Right ventricle myocardium inferior (tissue), 1 donor: ENCODE measurements around the gene RHO. TPM values are rescaled to one million over a fixed set of nuclear protein-coding genes. Genes with fewer than 3 reads are reported as not detected.
A peak's percentile ranks its signal among the peaks of the same experiment; 100 is the strongest.

Source experiments
- ATAC-seq: fragments of 200-7000 bp; cut with Tn5 transposase; one replicate; pipeline ENCODE4 v1.9.1; 2020; ENCODE audit warnings: mild to moderate bottlenecking, moderate library complexity
- DNase-seq: peaks from one replicate; pipeline ENCODE4 v3.0.0; 2021; ENCODE audit errors: missing footprints
- intact Hi-C: fragments of 100-400 bp; cut with DNase I; formaldehyde crosslinking; loops from one replicate; pipeline ENCODE4 v1.11.0; 2022
- total RNA-seq: library from RNA; stranded (reverse); fragmentation: NEBNext Ultra II Directional; extraction: Animal tissue kit (Norgen Biotek cat#: 25700); gene quantifications from one replicate; pipeline ENCODE4 v1.2.1, GENCODE V29; 2021
- donor health status: DM: no; HTN: yes; CAD: no; lungs with severe emphysema.

Gene RHO
- total RNA-seq, 1 donor from 2014 or later: not detected

DNA sequence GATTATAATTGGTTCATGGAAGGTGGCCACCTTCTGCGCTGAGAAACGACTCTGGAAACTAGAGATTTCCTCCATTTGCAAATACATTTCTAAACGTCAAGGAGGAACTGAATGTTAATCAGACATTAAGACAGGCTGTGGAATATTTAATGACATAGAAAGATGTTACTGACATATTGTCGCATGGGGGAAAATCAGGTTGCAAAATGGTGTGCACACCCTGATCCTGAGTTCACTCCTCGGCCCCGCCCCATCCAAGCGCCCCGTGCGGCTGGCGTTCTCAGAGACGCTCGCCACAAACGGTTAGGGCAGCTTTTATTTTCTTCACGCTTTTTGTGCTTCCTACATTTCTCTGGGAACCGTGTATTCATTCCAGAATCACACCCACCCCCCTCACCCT lies 25.3 kb downstream of the RHO start:
- intact Hi-C loops: no loop called here
- peak; percentile 67 for DNase-seq

DNA sequence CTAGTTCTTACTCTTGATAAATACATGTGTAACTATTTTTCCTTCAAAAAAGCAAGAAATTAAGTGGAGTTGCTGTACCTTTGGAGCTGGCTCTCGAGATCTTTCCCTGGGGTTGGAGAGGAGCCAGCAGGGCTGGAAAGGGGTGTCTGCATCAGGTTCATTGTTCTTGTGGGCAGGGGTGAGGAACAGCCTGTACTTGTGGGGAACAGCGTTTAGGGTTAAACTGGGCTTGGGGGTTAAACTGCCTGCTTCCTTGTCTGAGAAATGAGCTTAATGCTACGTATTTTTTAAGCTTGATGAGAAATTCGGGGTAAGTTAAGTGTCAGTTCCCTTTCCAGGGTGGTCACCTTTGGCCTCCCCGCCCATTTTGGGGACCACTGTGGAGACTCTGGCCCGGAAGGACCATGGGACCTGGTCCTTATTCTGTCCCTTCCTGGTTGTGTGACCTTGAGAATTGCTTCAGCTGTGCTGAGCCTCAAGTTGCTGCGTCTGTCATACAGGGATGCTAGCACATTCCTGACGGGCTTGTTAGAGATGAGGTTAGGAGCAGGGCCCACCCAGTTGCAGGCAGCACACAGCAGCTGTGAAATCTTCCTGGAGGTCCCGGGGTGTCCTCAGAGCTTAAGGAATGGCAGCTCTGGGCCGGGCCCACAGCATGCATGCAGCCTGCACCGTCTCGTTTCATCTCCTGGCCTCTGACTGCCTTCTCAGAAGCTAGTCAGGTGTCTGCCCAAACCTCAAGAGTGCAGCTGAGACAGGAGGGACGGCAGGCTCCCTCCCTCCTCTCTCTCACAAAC lies 26.1 kb downstream of the RHO start:
- intact Hi-C loops: no loop called here
- DNase-seq (peak; percentile 37), ATAC-seq (no peak)

More for the DNA sequence above, 25.3 kb downstream of the RHO start:
- no peak for ATAC-seq

DNA sequence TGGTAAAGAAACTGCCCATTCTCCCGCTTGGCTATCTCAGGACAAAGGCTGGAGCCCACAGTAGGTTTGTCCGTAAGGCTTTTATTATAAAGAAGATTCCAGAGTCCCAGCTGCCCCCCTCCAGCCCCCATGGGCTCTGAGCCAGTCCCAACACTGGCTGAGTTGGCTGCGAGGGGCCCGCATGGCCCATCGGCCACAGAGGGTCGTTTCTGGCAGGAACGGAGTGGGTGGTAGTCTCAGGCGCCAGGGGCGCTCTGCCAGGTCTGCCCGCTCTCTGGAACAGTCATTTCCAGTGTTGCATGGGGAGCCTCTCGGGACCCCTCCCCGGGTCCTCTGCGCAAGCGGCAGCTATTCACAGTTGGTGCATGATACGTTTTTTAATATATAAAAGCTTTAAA lies 26.7 kb downstream of the RHO start:
- no peak for ATAC-seq
- intact Hi-C loops: no loop called here
- peak; percentile 67 for DNase-seq

DNA sequence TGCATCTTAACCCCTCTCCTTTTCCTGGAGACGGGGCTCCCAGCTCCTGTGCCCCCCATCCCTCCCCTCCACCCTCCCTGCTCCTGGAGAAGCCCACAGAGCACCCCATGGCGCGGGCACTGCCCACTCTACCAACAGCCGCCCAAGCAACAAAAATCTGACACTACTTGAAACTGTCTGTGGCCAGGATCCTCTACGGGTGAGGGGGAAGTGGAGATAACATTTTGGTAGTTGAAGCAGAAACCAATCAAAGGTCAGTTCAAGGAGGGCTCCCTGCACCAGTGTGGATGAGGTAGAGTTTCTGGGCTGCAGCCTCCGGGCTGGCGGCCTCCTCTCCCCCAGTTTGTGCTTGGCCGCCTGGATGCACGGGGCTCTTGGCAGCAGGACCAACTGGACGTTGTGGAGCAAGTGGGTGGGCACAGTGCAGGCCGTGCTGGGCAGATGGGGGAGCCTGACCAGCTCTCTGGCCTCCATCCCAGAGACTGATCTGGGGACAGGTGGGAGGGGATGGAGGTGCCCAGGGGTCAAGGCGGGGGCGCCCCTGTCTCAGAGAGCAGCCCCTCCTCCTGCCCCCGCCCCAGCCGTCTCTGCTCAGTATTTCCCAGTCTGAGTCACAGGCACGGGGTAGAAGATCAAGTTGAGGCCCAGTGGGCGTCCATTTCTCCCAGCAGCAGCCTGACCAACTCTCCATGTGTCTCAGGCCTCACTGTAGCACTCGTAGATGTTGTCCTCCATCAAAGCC lies 27.3 kb downstream of the RHO start:
- peak; percentile 23 for DNase-seq
- intact Hi-C loops: no loop called here
- no peak for ATAC-seq

DNA sequence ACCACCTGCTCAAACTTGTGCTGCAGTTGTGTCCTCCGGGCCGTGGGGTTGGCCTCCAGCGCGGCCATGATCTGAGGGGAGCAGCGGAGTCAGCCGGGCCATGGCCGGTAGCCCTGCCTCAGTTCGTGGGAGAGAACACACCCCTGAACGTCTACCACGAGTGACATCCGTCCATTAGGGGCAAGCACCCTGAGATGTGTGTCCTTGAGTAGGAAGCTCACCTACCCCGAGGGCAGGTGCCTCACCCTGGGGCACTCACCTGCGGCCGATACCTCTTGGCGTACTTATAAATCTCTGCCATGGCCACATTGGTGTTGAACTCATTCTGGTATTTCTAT lies 27.9 kb downstream of the RHO start:
- DNase-seq (peak; percentile 51), ATAC-seq (no peak)
- intact Hi-C loops: no loop called here

DNA sequence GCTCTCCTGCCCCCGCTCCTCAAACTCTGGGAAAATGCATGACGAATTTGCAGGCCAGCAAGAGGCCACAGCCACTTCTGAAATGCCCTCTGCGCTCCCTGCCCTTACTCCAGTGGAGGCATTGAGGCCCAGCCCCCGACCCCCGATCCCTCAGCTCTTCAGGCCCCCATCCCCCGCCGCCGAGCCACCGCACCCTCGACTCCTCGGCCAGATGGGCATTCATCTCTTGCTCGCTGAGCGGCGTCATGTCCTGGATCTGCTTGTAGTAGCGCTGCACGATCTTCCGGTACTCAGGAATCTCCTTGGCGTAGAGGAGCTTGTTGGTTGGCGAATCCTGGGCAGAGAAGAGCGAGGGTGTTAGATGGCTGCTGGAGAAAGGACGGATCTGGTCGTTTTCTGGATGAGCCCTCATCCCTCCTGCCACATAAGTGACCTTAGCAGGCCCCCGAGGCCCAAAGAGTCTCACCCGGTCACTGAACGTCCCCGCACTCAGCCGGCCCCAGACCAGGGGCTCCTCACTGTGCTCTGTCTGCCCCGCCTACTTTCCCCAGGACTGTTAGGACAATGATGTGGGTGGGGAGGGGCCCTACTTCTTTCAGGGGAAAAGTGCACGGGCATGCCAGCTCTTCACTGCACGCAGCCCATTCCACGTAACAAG lies 28.6 kb downstream of the RHO start:
- DNase-seq: peak; percentile 68
- intact Hi-C loops: no loop called here
- ATAC-seq: no peak

DNA sequence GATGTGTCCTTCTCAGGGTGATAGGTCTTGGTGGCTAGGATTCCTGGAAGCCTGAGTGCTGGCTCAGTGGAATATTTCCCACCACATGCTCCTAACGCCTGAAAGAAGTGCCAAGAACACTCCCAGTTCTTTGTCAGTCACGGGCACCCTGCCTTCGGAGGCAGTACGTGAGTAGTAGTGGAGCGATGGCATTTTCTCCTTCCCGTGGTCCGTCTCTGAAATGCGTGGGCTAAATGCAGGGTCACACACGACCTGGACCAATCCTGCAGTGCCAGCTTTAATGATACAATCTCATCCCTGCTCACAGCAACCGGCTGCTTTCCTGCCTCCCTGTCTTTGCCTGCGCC lies 29.1 kb downstream of the RHO start:
- DNase-seq: peak; percentile 72
- ATAC-seq: peak; percentile 35
- intact Hi-C loops: no loop called here

DNA sequence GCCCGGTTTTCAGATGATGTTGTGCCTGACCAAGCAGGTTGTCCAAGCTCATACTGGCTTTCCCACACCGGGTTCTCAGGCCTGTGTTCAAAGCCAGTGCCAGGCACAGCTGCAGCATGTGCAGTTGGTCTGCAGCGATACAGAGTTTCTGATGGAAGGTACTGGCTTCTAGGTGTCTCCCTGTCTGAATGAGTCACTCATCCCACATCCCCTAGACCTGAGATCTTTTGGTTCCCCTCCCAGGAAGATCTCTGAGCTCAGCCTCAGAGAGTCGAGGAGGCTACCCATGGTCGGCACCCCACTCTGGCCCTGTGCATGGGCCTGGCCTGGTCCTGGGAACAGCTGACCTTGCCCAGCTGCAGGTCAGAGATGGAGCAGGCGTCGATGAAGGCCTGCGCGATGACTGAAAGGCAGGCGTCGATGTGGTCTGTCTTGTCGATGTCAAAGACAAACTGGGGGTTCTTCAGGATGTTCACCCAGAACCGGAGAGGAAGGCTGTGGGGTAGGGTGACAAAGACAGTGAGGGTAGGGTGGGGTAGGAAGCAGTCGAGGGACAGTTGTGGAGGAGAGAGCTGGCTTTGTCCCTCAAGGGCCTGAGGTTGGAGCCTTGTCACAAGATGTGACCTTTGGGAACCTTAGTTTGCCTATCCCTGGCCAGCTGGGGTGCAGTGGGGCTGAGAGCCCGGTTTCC lies 29.8 kb downstream of the RHO start:
- DNase-seq (peak; percentile 43), ATAC-seq (no peak)
- intact Hi-C loops: no loop called here

DNA sequence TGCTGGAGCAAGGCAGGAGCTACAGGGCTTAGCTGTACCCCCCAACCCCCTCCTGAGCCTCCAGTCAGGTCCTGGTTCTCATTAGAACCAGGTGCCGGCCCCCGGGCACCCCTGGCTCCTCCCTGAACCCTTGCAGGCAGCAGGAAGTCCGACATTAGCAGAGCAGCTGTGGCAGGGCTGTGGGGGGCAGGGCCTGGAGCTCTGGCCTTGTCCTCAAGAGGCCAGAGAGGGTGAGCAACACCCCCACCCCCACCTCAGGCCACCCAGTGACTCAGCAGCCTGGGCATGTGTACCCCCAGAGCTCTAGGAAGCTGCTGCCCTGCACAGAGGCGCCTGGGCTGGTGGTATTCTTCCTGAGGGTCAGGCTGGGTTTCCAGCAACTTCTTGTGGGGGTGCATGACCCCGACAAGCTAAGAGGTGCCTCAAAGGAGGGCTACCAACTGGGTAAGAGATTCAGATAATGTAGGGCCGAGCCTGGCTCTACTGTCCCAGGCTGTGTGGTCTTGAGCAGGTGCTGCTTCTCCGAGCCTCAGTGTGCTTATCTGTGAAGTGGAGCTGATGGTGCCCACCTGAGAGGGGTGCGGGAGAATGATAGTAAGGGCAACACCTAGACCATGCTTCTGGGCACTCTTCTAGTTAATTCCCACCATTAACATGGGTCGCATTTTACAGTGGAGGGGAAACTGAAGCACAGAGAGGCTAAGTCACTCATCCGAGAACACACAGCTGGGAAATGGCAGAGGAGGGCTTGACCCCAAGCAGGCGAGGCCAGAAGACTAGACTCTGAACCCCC lies 30.5 kb downstream of the RHO start:
- DNase-seq: peak; percentile 37
- intact Hi-C loops: no loop called here
- ATAC-seq: no peak

DNA sequence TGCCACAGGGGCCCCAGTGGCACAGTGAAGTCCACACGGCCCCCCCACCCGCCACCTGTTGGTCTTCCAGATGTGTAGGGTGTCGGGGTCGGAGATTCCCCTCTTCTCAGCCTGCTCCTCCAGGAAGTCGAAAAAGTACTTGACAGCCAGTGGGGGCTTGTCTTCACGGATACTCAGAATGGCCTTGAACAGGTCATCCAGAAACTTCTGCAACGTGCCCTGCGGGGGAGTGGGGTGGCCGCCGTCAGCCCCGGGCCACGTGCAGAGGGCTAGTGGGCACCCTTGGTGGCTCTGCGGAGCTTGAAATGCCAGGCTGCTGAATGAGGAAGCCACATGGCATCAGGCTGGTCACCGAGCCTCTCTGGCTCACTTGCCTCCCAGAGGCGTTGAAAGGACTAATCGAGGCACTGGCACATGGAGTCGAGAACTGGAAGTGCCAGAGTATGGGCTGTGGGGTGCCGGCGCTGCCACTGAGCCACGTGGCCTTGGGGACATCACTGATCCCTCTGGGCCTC lies 31.2 kb downstream of the RHO start:
- intact Hi-C loops: loop anchor here (2.0 kb wide), 3 partner anchors 45 to 67 kb away; no protein-coding TSS in a partner anchor
- peak; percentile 55 for DNase-seq
- ATAC-seq: no peak

DNA sequence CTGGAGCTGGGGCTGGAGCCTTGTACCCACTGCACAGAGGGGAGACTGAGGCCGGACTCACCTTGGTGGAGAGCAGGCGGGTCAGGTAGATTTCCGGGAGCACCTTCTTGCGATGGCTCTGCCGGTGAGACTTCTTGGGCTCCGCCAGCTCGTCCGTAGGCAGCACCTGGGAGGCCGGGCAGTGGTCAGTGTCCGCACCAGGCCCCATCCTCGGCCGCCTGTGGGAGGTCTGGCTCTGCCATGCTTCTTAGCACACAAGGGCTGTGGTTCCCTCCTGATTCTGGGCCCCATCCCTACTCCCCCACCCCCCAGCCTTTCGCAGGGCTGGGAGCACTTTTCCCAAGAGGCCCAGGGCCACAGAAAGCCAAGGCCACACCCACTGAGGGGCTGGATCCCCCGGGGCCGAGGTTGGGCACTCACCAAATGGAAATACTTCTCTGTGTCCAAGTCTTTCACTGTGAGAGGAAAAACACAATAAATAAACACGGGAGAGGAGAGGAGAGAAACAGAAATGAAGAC lies 31.9 kb downstream of the RHO start:
- intact Hi-C loops: loop anchor here (2.0 kb wide), 3 partner anchors 44 to 66 kb away; no protein-coding TSS in a partner anchor
- peak; percentile 7 for ATAC-seq
- no peak for DNase-seq

DNA sequence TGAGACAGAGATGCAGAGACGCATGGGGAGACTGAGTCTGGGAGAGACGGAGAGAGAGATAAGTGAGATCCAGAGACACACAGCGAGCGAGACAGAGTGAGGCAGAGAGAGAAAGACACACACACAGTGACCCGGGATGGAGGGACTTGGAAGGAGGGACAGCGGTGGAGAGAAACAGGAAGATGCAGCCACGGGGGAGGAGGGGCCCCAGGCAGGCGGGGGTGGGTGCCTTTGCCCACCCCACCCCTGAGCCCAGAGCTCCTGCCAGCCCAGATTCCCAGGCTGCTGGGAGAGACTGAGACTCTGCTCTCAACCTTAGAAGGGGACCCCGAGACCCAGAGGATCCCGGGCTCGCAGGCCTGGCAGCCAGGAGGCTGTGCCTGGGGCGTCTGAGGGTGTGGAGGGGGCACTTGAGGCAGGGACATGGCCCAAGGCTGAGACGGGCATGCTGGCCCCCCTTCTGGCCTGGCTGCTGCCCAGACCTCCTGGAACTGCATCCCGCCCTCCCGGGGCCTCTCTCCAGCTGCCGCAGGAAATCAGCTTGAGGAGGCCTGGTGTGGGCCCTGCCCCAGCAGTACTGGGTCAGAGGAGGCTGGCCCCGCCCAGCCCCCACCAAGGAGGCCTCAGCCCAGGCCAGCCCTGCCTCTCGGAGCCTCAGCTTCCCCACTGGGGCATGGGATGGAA lies 32.6 kb downstream of the RHO start:
- intact Hi-C loops: loop anchor here (2.0 kb wide), 3 partner anchors 44 to 66 kb away; no protein-coding TSS in a partner anchor
- DNase-seq (peak; percentile 90), ATAC-seq (peak; percentile 86)

DNA sequence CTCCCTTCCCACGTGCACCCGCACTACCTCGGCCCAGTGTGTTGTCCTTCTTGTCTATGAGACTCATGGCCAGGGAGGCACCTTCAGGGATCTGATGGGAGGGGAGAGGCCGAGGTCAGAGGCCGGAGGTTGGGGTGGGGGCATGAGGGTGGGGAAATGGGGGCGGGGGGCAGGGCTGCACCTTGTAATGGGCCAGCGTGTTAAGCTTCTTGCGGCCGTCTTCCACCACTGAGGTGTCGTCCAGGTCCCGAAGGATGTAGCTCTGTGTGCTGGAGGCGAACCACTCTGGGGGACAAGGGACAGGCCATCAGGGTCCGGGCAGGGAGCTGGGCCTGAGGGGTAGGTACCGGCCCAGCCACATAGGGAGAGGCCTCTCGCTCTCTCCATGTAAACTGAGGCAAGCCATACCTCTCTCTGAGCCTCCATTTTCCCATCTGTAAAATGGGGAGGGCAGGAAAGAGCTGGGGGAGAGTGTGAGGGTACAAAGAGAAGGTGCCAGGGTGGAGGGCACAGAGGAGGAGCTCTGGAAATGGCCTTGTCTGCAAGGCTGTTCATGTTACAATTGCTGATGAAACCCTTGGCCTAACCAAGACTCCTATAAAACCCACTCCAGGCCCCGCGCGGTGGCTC lies 33.3 kb downstream of the RHO start:
- intact Hi-C loops: loop anchor here (2.0 kb wide), 3 partner anchors 43 to 65 kb away; no protein-coding TSS in a partner anchor
- no peak for DNase-seq

DNA sequence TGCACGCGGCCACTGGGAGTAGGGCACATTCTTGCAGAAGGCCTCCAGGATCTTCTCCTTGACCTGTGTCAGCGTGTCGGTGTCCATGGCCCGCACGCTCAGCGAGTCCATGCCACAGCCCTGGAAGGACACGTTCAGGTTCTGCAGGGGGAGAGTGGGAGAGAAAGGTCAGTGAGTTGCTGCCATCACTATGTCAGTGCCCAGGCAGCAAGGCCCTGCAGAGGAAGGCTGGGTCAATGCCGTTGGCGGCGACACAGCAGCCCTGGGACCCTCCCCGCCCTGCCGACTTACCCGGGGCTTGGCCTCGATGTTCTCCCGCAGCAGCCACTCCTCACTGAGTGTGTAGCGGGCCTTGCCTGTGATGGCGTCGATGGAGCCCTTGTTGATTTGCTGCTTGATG lies 34.4 kb downstream of the RHO start:
- ATAC-seq (no peak), DNase-seq (no peak)
- intact Hi-C loops: no loop called here

More for the DNA sequence above, 33.3 kb downstream of the RHO start:
- ATAC-seq: no peak

DNA sequence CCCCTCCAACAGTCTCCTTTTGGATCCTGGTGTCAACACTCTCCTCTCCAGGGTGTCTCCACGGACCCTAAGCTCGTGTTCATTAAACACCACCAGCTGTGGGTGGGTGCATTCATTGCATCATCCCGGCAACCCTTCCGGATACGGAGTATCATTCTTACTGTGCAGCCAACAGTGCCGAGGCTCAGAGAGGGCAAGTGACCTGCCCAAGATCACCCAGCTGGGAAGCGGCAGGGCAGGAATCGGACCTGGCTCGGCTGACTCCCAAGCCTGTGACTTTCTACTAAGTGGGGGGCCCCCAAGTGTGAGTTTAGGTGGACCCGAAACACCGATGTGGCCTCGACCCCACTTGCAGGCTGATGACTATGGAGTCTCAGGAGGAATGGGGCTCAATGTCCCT lies 34.9 kb downstream of the RHO start:
- intact Hi-C loops: no loop called here
- DNase-seq (no peak), ATAC-seq (no peak)

DNA sequence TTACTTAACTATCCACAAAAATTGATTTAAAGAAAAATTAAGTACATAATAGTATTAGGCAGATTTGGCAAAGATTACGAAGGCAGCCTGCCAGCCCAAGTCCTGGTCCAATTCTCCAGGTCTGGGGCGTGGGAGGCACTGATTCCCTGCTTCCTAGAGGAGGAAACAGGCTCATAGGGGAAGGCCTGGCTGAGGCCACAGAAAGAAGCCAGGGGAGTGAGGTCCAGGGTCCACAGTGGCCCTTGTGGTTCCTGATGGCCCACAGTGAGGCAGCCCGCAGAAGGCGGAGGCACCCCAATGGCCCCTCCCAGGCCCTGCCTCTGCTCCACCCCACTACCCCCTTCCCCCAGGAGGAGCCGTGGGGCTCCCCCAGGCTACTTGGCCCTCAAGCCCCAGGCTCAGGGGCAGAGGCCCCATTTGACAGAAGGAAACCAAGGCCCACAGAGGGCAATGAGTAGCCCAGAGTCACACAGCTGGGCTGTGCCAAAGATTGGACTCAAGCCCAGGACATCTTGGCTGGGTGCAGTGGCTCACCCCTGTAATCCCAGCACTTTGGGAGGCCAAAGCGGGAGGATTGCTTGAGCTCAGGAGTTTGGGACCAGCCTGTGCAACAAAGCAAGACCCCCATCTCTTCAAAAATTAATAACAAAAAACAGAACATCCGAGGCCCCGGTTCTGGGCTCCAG lies 35.6 kb downstream of the RHO start:
- no peak for DNase-seq
- intact Hi-C loops: no loop called here
- no peak for ATAC-seq
